Peyer's patch (tissue), 4 donors: ENCODE data around the gene KIAA2012. TPM values are rescaled to one million over a fixed set of nuclear protein-coding genes. Genes with fewer than 3 reads are reported as not detected.

Source experiments
- DNase-seq, 3 donors: peaks; one replicate each; pipeline ENCODE4 v3.0.0-alpha.2; 2017 to 2019
- H3K27ac ChIP-seq, 4 donors: fragments of 200-600 bp; sonication (generic); one replicate each; pipeline ENCODE4 v1.5.1; 2016 to 2019
- H3K27me3 ChIP-seq, 2 donors: fragments of 200-600 bp; sonication (generic); one replicate each; pipeline ENCODE4 v1.5.1; 2019
- H3K36me3 ChIP-seq, 3 donors: fragments of 200-600 bp; sonication (generic); one replicate each; pipeline ENCODE4 v1.5.1; 2016 to 2019
- H3K4me1 ChIP-seq, 4 donors: fragments of 200-600 bp; sonication (generic); one replicate each; pipeline ENCODE4 v1.5.1; 2016 to 2019
- H3K4me3 ChIP-seq, 4 donors: fragments of 200-600 bp; sonication (generic); 1 replicate in 3 of 4; 2 replicates in 1 of 4; pipeline ENCODE4 v1.5.1; 2016 to 2019; ENCODE audit warnings: mild to moderate bottlenecking in 1 of 4
- H3K9me3 ChIP-seq, 4 donors: fragments of 200-600 bp; sonication (generic); one replicate each; pipeline ENCODE4 v1.5.1; 2016 to 2019; ENCODE audit warnings: mild to moderate bottlenecking in 1 of 4
- POLR2A ChIP-seq, 2 donors: fragments of 450-650 bp; IDR thresholded peaks; one replicate each; pipeline ENCODE4 v1.5.1; 2017; ENCODE audit warnings: antibody characterized with exemption in 2 of 2, mild to moderate bottlenecking in 2 of 2, moderate library complexity in 2 of 2
- total RNA-seq, 4 donors: library from RNA; depleted of rRNA; stranded (reverse); fragments of >200 nt; gene quantifications; one replicate each; pipeline ENCODE4 v1.1.0, GENCODE V29; 2016
- TF ChIP-seq, protein P1 (sequence below), 6 experiments: fragments of 450-650 bp in 4 of 6; fragments of 200-600 bp in 2 of 6; sonication (generic) in 1 of 6; IDR thresholded peaks; one replicate each; pipeline ENCODE4 v1.5.1; 2017 to 2019; ENCODE audit warnings: antibody characterized with exemption in 6 of 6, mild to moderate bottlenecking in 3 of 6, moderate library complexity in 1 of 6

KIAA2012 gene
- total RNA-seq, result under 1 TPM in 1 of 4 donors, not detected in 3; 0.27 TPM

DNA sequence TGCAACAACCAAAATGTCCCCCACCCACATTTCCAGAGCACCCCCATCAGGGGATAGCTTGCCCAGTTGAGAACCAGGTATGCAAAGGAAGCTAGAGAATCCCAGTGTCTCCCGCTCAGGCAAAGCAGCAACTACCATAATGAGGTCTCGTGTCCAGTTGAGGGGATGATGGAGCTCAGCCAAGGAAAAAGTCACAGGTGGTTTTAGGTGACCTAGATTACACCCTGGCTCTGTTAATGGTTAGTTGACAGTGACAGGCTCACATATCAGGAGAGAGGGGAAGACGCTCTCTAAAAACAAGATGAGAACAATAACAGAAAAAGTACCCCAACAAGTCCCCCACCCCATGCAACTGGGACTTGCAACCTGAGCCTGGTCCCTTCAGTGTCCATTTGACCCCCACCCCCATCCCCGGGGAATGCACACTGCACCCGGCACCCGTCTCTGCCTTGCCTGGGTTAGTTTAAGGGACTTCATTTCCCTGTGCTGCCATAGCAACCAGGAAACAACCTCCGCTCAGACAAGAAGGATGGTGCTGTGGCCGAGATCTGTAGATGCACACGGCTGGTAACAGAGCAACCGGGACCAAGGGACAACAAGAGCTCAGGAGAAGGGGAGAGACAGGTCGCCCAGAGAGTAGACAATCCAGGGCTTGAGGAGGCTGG is at the start of gene KIAA2012:
KIAA2012 (plus strand) TSS at position 519 of the 665 bp plus-strand sequence. CDS start 373 bp downstream, outside the sequence.
- TF ChIP-seq, protein P1, sequence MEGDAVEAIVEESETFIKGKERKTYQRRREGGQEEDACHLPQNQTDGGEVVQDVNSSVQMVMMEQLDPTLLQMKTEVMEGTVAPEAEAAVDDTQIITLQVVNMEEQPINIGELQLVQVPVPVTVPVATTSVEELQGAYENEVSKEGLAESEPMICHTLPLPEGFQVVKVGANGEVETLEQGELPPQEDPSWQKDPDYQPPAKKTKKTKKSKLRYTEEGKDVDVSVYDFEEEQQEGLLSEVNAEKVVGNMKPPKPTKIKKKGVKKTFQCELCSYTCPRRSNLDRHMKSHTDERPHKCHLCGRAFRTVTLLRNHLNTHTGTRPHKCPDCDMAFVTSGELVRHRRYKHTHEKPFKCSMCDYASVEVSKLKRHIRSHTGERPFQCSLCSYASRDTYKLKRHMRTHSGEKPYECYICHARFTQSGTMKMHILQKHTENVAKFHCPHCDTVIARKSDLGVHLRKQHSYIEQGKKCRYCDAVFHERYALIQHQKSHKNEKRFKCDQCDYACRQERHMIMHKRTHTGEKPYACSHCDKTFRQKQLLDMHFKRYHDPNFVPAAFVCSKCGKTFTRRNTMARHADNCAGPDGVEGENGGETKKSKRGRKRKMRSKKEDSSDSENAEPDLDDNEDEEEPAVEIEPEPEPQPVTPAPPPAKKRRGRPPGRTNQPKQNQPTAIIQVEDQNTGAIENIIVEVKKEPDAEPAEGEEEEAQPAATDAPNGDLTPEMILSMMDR (IDR thresholded peaks at IDR 0.05), result no peak
- no peak for TF ChIP-seq POLR2A (IDR thresholded peaks at IDR 0.05)
- H3K4me1 ChIP-seq, result peaks cover 0 to 5% (median 0%) of the 10 kb centered on the region in 4 donors
- no peak within 1 kb of the TSS for H3K4me3 ChIP-seq
- no peak for DNase-seq
- no peaks in the 10 kb centered on the region for H3K9me3 ChIP-seq
- no peak within 1 kb of the TSS for H3K27ac ChIP-seq
- no peaks in the 10 kb centered on the region for H3K36me3 ChIP-seq
- no peaks in the 10 kb centered on the region for H3K27me3 ChIP-seq

- Histone ChIP-seq H3K4me1 (no peaks in the 10 kb centered on the region), H3K27ac (no peak overlapping the region), H3K9me3 (no peaks in the 10 kb centered on the region), H3K27me3 (peaks cover 0 to 4% of the 10 kb centered on the region in 2 donors), H3K4me3 (no peak overlapping the region), H3K36me3 (no peaks in the 10 kb centered on the region)
- DNase-seq, result no peak
- TF ChIP-seq POLR2A (IDR thresholded peaks at IDR 0.05), result no peak
- TF ChIP-seq, protein P1 (IDR thresholded peaks at IDR 0.05), result no peak
Measured at GRCh38 chr2:202023904-202024266, 49.2 kb upstream of the KIAA2012 start.

DNA sequence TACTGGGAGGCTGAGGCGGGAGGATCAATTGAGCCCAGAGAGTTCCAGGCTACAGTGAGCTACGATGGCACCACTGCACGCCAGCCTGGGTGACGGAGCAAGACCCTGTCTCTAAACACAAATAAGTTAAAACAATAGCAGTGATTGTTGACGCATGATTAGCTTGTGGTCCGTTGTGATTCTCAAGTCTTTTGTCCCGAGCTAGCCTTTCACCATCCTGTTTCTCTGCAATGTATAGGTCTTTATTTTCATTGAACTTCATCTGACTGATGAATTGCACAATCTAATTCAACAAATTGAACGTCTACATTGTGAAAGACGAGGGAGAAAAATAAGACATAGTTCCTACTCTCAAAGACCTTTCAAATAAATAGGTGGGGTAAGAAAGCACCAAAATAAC is 48.2 kb upstream of the KIAA2012 start:
- H3K4me3 ChIP-seq, result no peak overlapping the region
- no peaks in the 10 kb centered on the region for H3K36me3 ChIP-seq
- H3K4me1 ChIP-seq, result no peaks in the 10 kb centered on the region
- H3K9me3 ChIP-seq, result no peaks in the 10 kb centered on the region
- no peak overlapping the region for H3K27ac ChIP-seq
- no peak for TF ChIP-seq POLR2A (IDR thresholded peaks at IDR 0.05)
- TF ChIP-seq, protein P1 (IDR thresholded peaks at IDR 0.05), result no peak
- peaks cover 0 to 4% of the 10 kb centered on the region in 2 donors for H3K27me3 ChIP-seq
- no peak for DNase-seq

DNA sequence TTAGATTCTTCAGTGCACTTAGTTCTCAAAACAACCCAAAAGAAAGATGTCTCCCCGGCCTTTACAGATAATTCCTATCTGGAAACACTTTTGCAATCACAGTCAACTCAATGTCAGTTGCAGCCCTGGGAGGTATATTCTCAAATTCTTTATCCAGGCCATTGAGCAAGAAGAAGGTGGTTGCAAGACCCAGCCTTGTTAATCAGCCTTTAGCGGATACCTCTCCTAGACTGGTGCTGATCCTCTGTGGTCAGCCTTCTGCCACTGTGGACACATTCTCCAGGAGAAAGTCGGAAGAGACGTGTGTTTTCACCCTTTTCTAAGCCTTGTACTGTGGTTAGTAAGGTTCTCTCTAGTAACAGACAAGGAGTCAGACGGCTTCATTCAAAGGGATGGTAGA is 47.2 kb upstream of the KIAA2012 start:
- no peaks in the 10 kb centered on the region for H3K4me1 ChIP-seq
- H3K36me3 ChIP-seq, result no peaks in the 10 kb centered on the region
- H3K27ac ChIP-seq, result no peak overlapping the region
- DNase-seq, result no peak
- H3K4me3 ChIP-seq, result no peak overlapping the region
- TF ChIP-seq, protein P1 (IDR thresholded peaks at IDR 0.05), result no peak
- TF ChIP-seq POLR2A (IDR thresholded peaks at IDR 0.05), result no peak
- no peaks in the 10 kb centered on the region for H3K27me3 ChIP-seq
- no peaks in the 10 kb centered on the region for H3K9me3 ChIP-seq

DNA sequence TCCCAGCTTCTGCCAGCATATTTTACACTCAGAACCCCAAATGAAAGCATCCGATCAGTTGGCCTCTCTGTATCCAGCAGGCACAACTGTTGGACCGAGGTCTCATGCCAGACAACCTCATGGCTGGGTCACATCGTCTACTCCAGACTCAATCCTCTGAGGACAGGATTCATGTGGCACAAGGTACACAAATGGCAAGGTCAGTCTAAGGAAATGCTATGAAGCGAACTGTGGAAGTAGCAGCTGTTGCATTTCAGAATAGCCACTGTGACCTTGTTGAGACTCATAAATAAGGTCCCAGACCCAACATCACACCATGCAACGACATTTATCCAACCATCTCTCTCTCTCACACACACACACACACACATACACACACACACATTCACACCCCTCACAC is 46.5 kb upstream of the KIAA2012 start:
- no peak for TF ChIP-seq POLR2A (IDR thresholded peaks at IDR 0.05)
- TF ChIP-seq, protein P1 (IDR thresholded peaks at IDR 0.05), result no peak
- DNase-seq, result no peak
- Histone ChIP-seq H3K9me3 (no peaks in the 10 kb centered on the region), H3K36me3 (no peaks in the 10 kb centered on the region), H3K27me3 (no peaks in the 10 kb centered on the region), H3K4me3 (no peak overlapping the region), H3K27ac (no peak overlapping the region), H3K4me1 (no peaks in the 10 kb centered on the region)
